H9 (cell line): Measurements from ENCODE around the gene HUNK. TPM values are rescaled to one million over a fixed set of nuclear protein-coding genes. Genes with fewer than 3 reads are reported as not detected.

Experiments used
- DNase-seq: peaks from one replicate; pipeline ENCODE4 v3.0.0-alpha.2; 2017
- H2AFZ ChIP-seq: one replicate; pipeline ENCODE4 v1.6.1; 2013; ENCODE audit warnings: mild to moderate bottlenecking, low read length, control low read depth, moderate library complexity
- H2AK5ac ChIP-seq: 2 replicates; pipeline ENCODE4 v1.6.1; 2013; ENCODE audit warnings: low read length, control low read depth, mixed read lengths; ENCODE audit not compliant: insufficient read length
- H2BK120ac ChIP-seq: one replicate; pipeline ENCODE4 v1.6.1; 2013; ENCODE audit warnings: low read depth, mild to moderate bottlenecking, low read length, control low read depth, inconsistent platforms; ENCODE audit not compliant: poor library complexity, severe bottlenecking
- H2BK12ac ChIP-seq: 2 replicates; pipeline ENCODE4 v1.6.1; 2013; ENCODE audit warnings: low read length, control low read depth, mixed read lengths, low read depth; ENCODE audit not compliant: insufficient read length
- H2BK15ac ChIP-seq: 2 replicates; pipeline ENCODE4 v1.6.1; 2013; ENCODE audit warnings: low read depth, low read length, control low read depth
- H2BK20ac ChIP-seq: one replicate; pipeline ENCODE4 v1.6.1; 2013; ENCODE audit warnings: low read depth, mild to moderate bottlenecking, low read length, control low read depth, inconsistent platforms; ENCODE audit not compliant: poor library complexity, severe bottlenecking
- H2BK5ac ChIP-seq: 2 replicates; pipeline ENCODE4 v1.6.1; 2013; ENCODE audit warnings: low read length, control low read depth, mixed read lengths; ENCODE audit not compliant: insufficient read length
- H3K14ac ChIP-seq: 2 replicates; pipeline ENCODE4 v1.6.1; 2013; ENCODE audit warnings: low read length, control low read depth; ENCODE audit not compliant: insufficient read depth
- H3K18ac ChIP-seq: 2 replicates; pipeline ENCODE4 v1.6.1; 2013; ENCODE audit warnings: low read depth, mild to moderate bottlenecking, mixed read lengths, low read length, control low read depth; ENCODE audit not compliant: insufficient read length
- H3K23ac ChIP-seq: 2 replicates; pipeline ENCODE4 v1.6.1; 2013; ENCODE audit warnings: low read length, control low read depth, mixed read lengths, low read depth; ENCODE audit not compliant: insufficient read length
- H3K23me2 ChIP-seq: 2 replicates; pipeline ENCODE4 v1.6.1; 2013; ENCODE audit warnings: low read depth, mild to moderate bottlenecking, mixed read lengths, low read length, control low read depth; ENCODE audit not compliant: insufficient read length, poor library complexity, severe bottlenecking
- H3K27ac ChIP-seq: 2 replicates; pipeline ENCODE4 v1.5.1; 2013; ENCODE audit warnings: low read length, control low read depth, mixed read lengths, low read depth; ENCODE audit not compliant: insufficient read length
- H3K27me3 ChIP-seq: 2 replicates; pipeline ENCODE4 v1.6.1; 2013; ENCODE audit warnings: low read length, control low read depth, inconsistent platforms; ENCODE audit not compliant: insufficient read depth
- H3K4ac ChIP-seq: 2 replicates; pipeline ENCODE4 v1.6.1; 2013; ENCODE audit warnings: low read depth, mild to moderate bottlenecking, control low read depth, inconsistent platforms, low read length, moderate library complexity
- H3K4me1 ChIP-seq: 2 replicates; pipeline ENCODE4 v1.6.1; 2013; ENCODE audit warnings: low read length, control low read depth, inconsistent platforms; ENCODE audit not compliant: insufficient read depth
- H3K4me2 ChIP-seq: 2 replicates; pipeline ENCODE4 v1.6.1; 2013; ENCODE audit warnings: low read length, control low read depth, mixed read lengths; ENCODE audit not compliant: insufficient read length, insufficient read depth
- H3K56ac ChIP-seq: 2 replicates; pipeline ENCODE4 v1.6.1; 2013; ENCODE audit warnings: low read depth, mild to moderate bottlenecking, mixed read lengths, low read length, control low read depth; ENCODE audit not compliant: insufficient read length
- H3K79me1 ChIP-seq: 2 replicates; pipeline ENCODE4 v1.6.1; 2013; ENCODE audit warnings: low read depth, mild to moderate bottlenecking, moderate library complexity, low read length, control low read depth, inconsistent platforms; ENCODE audit not compliant: insufficient read depth, poor library complexity, severe bottlenecking
- H3K79me2 ChIP-seq: 2 replicates; pipeline ENCODE4 v1.6.1; 2013; ENCODE audit warnings: low read length, control low read depth, inconsistent platforms; ENCODE audit not compliant: insufficient read depth
- H3K9ac ChIP-seq: 2 replicates; pipeline ENCODE4 v1.6.1; 2013; ENCODE audit warnings: low read length, control low read depth, mixed read lengths; ENCODE audit not compliant: insufficient read length; ENCODE audit errors: extremely low read depth
- H3K9me3 ChIP-seq: one replicate; pipeline ENCODE4 v1.6.1; 2013; ENCODE audit warnings: low read depth, low read length, inconsistent platforms; ENCODE audit not compliant: control insufficient read depth
- H3T11ph ChIP-seq: one replicate; pipeline ENCODE4 v1.6.1; 2013; ENCODE audit warnings: mild to moderate bottlenecking, low read length, control low read depth, inconsistent platforms
- H4K20me1 ChIP-seq: one replicate; pipeline ENCODE4 v1.6.1; 2013; ENCODE audit not compliant: control insufficient read depth, insufficient read length, insufficient read depth
- H4K5ac ChIP-seq: 2 replicates; pipeline ENCODE4 v1.6.1; 2013; ENCODE audit warnings: low read depth, mild to moderate bottlenecking, mixed read lengths, low read length, control low read depth; ENCODE audit not compliant: insufficient read length
- H4K8ac ChIP-seq: replicated peaks from 2 replicates; pipeline ENCODE4 v1.6.1; 2013; ENCODE audit warnings: low read length, control low read depth, mixed read lengths, low read depth; ENCODE audit not compliant: insufficient read length
- H4K91ac ChIP-seq: 2 replicates; pipeline ENCODE4 v1.6.1; 2013; ENCODE audit warnings: low read depth, mild to moderate bottlenecking, moderate library complexity, mixed read lengths, low read length, control low read depth; ENCODE audit not compliant: insufficient read length
- H3K27ac Mint-ChIP-seq, 3 experiments: 2 replicates in 2 of 3; 3 replicates in 1 of 3; pipeline ENCODE4 v1.8.0; 2020 to 2021; ENCODE audit warnings: mixed read lengths in 3 of 3, mild to moderate bottlenecking in 1 of 3, moderate library complexity in 1 of 3
- H3K27me3 Mint-ChIP-seq: 2 replicates; pipeline ENCODE4 v1.8.0; 2021; ENCODE audit warnings: low read depth, mild to moderate bottlenecking, moderate library complexity, mixed read lengths
- H3K36me3 Mint-ChIP-seq, 3 experiments: 2 replicates in 2 of 3; 3 replicates in 1 of 3; pipeline ENCODE4 v1.8.0; 2020 to 2021; ENCODE audit warnings: low read depth in 3 of 3, mixed read lengths in 3 of 3; ENCODE audit not compliant: insufficient read depth in 1 of 3
- H3K4me1 Mint-ChIP-seq, 2 experiments: 2 replicates each; pipeline ENCODE4 v1.8.0; 2020; ENCODE audit warnings: mixed read lengths in 2 of 2
- H3K4me3 Mint-ChIP-seq, 2 experiments: 2 replicates in 1 of 2; 3 replicates in 1 of 2; pipeline ENCODE4 v1.8.0; 2020 to 2021; ENCODE audit warnings: mild to moderate bottlenecking in 2 of 2, mixed read lengths in 2 of 2, moderate library complexity in 1 of 2
- H3K9me3 Mint-ChIP-seq, 2 experiments: 2 replicates in 1 of 2; 3 replicates in 1 of 2; pipeline ENCODE4 v1.8.0; 2020; ENCODE audit warnings: mild to moderate bottlenecking in 2 of 2, mixed read lengths in 2 of 2, moderate library complexity in 1 of 2
- CTCF ChIP-seq: fragments of 200-600 bp; sonication (generic); conservative IDR thresholded peaks from 3 replicates; pipeline ENCODE4 v1.8.0; 2021; ENCODE audit warnings: antibody characterized with exemption, mild to moderate bottlenecking
- WGBS: extraction: QIAGEN DNeasy Blood & Tissue Kit; methylation state at CpG from one replicate; pipeline ENCODE4 v1.1.7; 2013; ENCODE audit warnings: missing lambda C conversion rate, low lambda C conversion rate, mixed read lengths; ENCODE audit not compliant: insufficient read length; ENCODE audit errors: extremely low coverage; 5-methylcytosine and 5-hydroxymethylcytosine counted together
- total RNA-seq: library from RNA; stranded (reverse); gene quantifications from 2 replicates; pipeline ENCODE4 v1.2.1, GENCODE V29; 2021

Gene HUNK
- total RNA-seq, 1 experiment from 2014 or later, result 5.8 TPM

GRCh38 chr21:31896019-31896418, 23.2 kb downstream of the HUNK start:
- Histone ChIP-seq H3K27ac (no peak overlapping the region), H3K9me3 (no peaks in the 10 kb centered on the region), H4K91ac (no peak overlapping the region), H3K79me1 (no peaks in the 10 kb centered on the region), H3K4me2 (no peak overlapping the region), H3K18ac (no peak overlapping the region), H3K79me2 (no peaks in the 10 kb centered on the region), H2BK12ac (no peak overlapping the region), H2BK15ac (no peak overlapping the region), H4K5ac (no peak overlapping the region), H3K23me2 (no peaks in the 10 kb centered on the region), H3K56ac (no peak overlapping the region), H4K20me1 (no peaks in the 10 kb centered on the region), H2AFZ (no peak overlapping the region), H2BK5ac (no peak overlapping the region), H2BK20ac (no peak overlapping the region), H3K14ac (no peak overlapping the region), H4K8ac (no peak overlapping the region), H3K27me3 (no peaks in the 10 kb centered on the region), H3K4ac (no peak overlapping the region; the same call in 1 of the 2 replicates), H2AK5ac (no peak overlapping the region), H3K4me1 (peaks cover 11% of the 10 kb centered on the region; the same call in 1 of the 2 replicates), H2BK120ac (no peak overlapping the region), H3K23ac (no peak overlapping the region), H3K9ac (no peak overlapping the region), H3T11ph (no peak overlapping the region)
- Mint-ChIP-seq H3K27me3 (peaks cover 1% of the 10 kb centered on the region; the same call in 1 of the 2 replicates), H3K27ac (peak overlapping the region in 1 of 3 experiments; percentile 14; a peak in 2 of 7 replicates), H3K36me3 (no peaks in the 10 kb centered on the region; a peak in 1 of 7 replicates), H3K4me1 (peaks cover 42 to 43% of the 10 kb centered on the region in 2 experiments), H3K9me3 (no peaks in the 10 kb centered on the region), H3K4me3 (no peak overlapping the region)
- no CpG with 5 or more reads among the region's 7 CpGs for WGBS
- no peak for TF ChIP-seq CTCF
- peak; percentile 0 for DNase-seq
